K562 (cell line): Measurements from ENCODE around the gene SRGAP2B.
"Not testable (repeated sequence)": the region's sequence is repeated elsewhere in the genome, so short reads cannot be mapped to it uniquely, and the experiment has no call there.

Experiments
- CTCF ChIP-seq, 3 experiments: IDR thresholded peaks in 2 of 3; conservative IDR thresholded peaks in 1 of 3; 2 replicates each; pipeline ENCODE4 v1.5.1; 2011 to 2012; ENCODE audit warnings: low read length in 3 of 3, mild to moderate bottlenecking in 3 of 3, control low read depth in 2 of 3, improper control_type of control experiment in 1 of 3, inconsistent platforms in 1 of 3, low read depth in 1 of 3, mixed read lengths in 1 of 3, moderate library complexity in 1 of 3; ENCODE audit not compliant: insufficient read depth in 2 of 3
- POLR2AphosphoS5 ChIP-seq: IDR thresholded peaks from 2 replicates; pipeline ENCODE4 v1.6.1; 2011; ENCODE audit warnings: mild to moderate bottlenecking, low read depth, low read length, moderate library complexity; ENCODE audit not compliant: control insufficient read depth, insufficient read depth
- SIN3A ChIP-seq, 2 experiments: fragments of 150-350 bp in 1 of 2; IDR thresholded peaks; 2 replicates each; pipeline ENCODE4 v1.6.1; 2011 to 2016; ENCODE audit warnings: borderline replicate concordance in 2 of 2, low read depth in 2 of 2, low read length in 2 of 2, mild to moderate bottlenecking in 2 of 2, moderate library complexity in 2 of 2; ENCODE audit not compliant: control insufficient read depth in 1 of 2
- SIX5 ChIP-seq, 2 experiments: IDR thresholded peaks; 2 replicates each; pipeline ENCODE4 v1.6.1; 2011; ENCODE audit warnings: low read length in 2 of 2, borderline replicate concordance in 1 of 2, low read depth in 1 of 2, mild to moderate bottlenecking in 1 of 2, moderate library complexity in 1 of 2; ENCODE audit not compliant: insufficient read depth in 1 of 2
- SP2 ChIP-seq: IDR thresholded peaks from 2 replicates; pipeline ENCODE4 v1.6.1; 2011; ENCODE audit warnings: mild to moderate bottlenecking, low read depth, low read length, moderate library complexity; ENCODE audit not compliant: poor library complexity, severe bottlenecking; ENCODE audit errors: extremely low read depth

- not testable (repeated sequence) for TF ChIP-seq CTCF (IDR thresholded peaks at IDR 0.05 in 2 of 3, conservative IDR thresholded peaks at IDR 0.05 in 1 of 3; ENCODE audit: insufficient read depth in 2 of 3, low read depth in 1 of 3, low read length in 3 of 3); SIN3A (IDR thresholded peaks at IDR 0.05; ENCODE audit: borderline replicate concordance in 2 of 2, control insufficient read depth in 1 of 2, low read depth in 2 of 2, low read length in 2 of 2); SIX5 (IDR thresholded peaks at IDR 0.05; ENCODE audit: borderline replicate concordance in 1 of 2, insufficient read depth in 1 of 2, low read depth in 1 of 2, low read length in 2 of 2); POLR2AphosphoS5; SP2
Observed at GRCh38 chr1:145027251-145027650, 67.9 kb downstream of the SRGAP2B start.
